Peyer's patch (tissue), 4 donors: ENCODE data around the gene CLDN6. TPM values are rescaled to one million over a fixed set of nuclear protein-coding genes. Genes with fewer than 3 reads are reported as not detected.
A peak's percentile ranks its signal among the peaks of the same experiment; 100 is the strongest.

Experiments
- DNase-seq, 3 donors: peaks; one replicate each; pipeline ENCODE4 v3.0.0-alpha.2; 2017 to 2019
- H3K27ac ChIP-seq, 4 donors: fragments of 200-600 bp; sonication (generic); one replicate each; pipeline ENCODE4 v1.5.1; 2016 to 2019
- H3K27me3 ChIP-seq, 2 donors: fragments of 200-600 bp; sonication (generic); one replicate each; pipeline ENCODE4 v1.5.1; 2019
- H3K36me3 ChIP-seq, 3 donors: fragments of 200-600 bp; sonication (generic); one replicate each; pipeline ENCODE4 v1.5.1; 2016 to 2019
- H3K4me1 ChIP-seq, 4 donors: fragments of 200-600 bp; sonication (generic); one replicate each; pipeline ENCODE4 v1.5.1; 2016 to 2019
- H3K4me3 ChIP-seq, 4 donors: fragments of 200-600 bp; sonication (generic); 1 replicate in 3 of 4; 2 replicates in 1 of 4; pipeline ENCODE4 v1.5.1; 2016 to 2019; ENCODE audit warnings: mild to moderate bottlenecking in 1 of 4
- H3K9me3 ChIP-seq, 4 donors: fragments of 200-600 bp; sonication (generic); one replicate each; pipeline ENCODE4 v1.5.1; 2016 to 2019; ENCODE audit warnings: mild to moderate bottlenecking in 1 of 4
- POLR2A ChIP-seq, 2 donors: fragments of 450-650 bp; IDR thresholded peaks; one replicate each; pipeline ENCODE4 v1.5.1; 2017; ENCODE audit warnings: antibody characterized with exemption in 2 of 2, mild to moderate bottlenecking in 2 of 2, moderate library complexity in 2 of 2
- total RNA-seq, 4 donors: library from RNA; depleted of rRNA; stranded (reverse); fragments of >200 nt; gene quantifications; one replicate each; pipeline ENCODE4 v1.1.0, GENCODE V29; 2016
- TF ChIP-seq, protein P1 (sequence below), 6 experiments: fragments of 450-650 bp in 4 of 6; fragments of 200-600 bp in 2 of 6; sonication (generic) in 1 of 6; IDR thresholded peaks; one replicate each; pipeline ENCODE4 v1.5.1; 2017 to 2019; ENCODE audit warnings: antibody characterized with exemption in 6 of 6, mild to moderate bottlenecking in 3 of 6, moderate library complexity in 1 of 6

CLDN6 gene
- total RNA-seq, 4 donors from 2014 or later: not detected

DNA sequence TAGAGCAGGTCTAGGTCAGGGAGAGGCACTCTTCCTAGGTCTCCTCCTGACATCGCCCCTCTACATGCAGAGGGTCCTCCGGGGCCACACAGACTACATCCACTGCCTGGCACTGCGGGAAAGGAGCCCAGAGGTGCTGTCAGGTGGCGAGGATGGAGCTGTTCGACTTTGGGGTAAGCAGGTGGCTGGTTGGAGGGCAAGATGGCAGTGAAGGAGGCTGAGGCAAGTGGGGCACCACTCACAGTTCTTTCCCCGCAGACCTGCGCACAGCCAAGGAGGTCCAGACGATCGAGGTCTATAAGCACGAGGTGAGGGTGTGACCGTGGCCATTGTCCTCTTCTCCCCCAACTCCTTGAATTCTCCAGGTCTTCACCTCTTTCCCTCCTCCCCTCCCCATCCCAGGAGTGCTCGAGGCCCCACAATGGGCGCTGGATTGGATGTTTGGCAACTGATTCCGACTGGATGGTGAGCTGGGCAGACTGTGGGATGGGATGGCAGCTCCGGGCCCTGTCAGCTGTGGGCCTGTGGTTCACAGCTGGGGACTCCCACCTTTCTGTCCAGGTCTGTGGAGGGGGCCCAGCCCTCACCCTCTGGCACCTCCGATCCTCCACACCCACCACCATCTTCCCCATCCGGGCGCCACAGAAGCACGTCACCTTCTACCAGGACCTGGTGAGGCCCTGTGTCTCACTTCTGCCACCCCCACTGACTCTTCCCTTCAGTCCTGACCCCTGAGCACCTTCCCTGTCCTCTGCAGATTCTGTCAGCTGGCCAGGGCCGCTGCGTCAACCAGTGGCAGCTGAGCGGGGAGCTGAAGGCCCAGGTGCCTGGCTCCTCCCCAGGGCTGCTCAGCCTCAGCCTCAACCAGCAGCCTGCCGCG is 8.9 kb upstream of the CLDN6 start:
- Histone ChIP-seq H3K36me3 (peaks cover 0 to 22% (median 0%) of the 10 kb centered on the region in 3 donors), H3K27me3 (no peaks in the 10 kb centered on the region), H3K4me1 (peaks cover 14 to 47% (median 22%) of the 10 kb centered on the region in 4 donors), H3K9me3 (no peaks in the 10 kb centered on the region), H3K4me3 (no peak overlapping the region), H3K27ac (no peak overlapping the region)
- TF ChIP-seq POLR2A (IDR thresholded peaks at IDR 0.05): no peak
- TF ChIP-seq, protein P1, sequence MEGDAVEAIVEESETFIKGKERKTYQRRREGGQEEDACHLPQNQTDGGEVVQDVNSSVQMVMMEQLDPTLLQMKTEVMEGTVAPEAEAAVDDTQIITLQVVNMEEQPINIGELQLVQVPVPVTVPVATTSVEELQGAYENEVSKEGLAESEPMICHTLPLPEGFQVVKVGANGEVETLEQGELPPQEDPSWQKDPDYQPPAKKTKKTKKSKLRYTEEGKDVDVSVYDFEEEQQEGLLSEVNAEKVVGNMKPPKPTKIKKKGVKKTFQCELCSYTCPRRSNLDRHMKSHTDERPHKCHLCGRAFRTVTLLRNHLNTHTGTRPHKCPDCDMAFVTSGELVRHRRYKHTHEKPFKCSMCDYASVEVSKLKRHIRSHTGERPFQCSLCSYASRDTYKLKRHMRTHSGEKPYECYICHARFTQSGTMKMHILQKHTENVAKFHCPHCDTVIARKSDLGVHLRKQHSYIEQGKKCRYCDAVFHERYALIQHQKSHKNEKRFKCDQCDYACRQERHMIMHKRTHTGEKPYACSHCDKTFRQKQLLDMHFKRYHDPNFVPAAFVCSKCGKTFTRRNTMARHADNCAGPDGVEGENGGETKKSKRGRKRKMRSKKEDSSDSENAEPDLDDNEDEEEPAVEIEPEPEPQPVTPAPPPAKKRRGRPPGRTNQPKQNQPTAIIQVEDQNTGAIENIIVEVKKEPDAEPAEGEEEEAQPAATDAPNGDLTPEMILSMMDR (IDR thresholded peaks at IDR 0.05): no peak
- peak in 1 of 3 donors; percentile 43 for DNase-seq

DNA sequence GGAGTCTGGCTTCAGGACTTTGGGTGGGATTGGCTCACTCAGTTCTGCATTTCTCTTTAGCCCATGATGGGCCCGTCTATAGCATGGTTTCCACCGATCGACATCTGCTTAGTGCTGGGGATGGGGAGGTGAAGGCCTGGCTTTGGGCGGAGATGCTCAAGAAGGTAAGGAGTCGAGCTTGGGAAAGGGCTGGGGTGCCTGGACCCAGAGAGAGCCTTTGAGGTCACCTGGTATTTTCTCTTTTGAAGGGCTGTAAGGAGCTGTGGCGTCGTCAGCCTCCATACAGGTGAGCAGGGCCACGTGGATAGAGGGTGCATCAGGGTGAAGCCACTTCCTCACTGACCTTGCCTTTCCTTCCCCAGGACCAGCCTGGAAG is 8.0 kb upstream of the CLDN6 start:
- Histone ChIP-seq H3K4me1 (peaks cover 14 to 55% (median 29%) of the 10 kb centered on the region in 4 donors), H3K9me3 (no peaks in the 10 kb centered on the region), H3K27me3 (no peaks in the 10 kb centered on the region), H3K27ac (no peak overlapping the region), H3K4me3 (no peak overlapping the region), H3K36me3 (peaks cover 0 to 22% (median 0%) of the 10 kb centered on the region in 3 donors)
- TF ChIP-seq, protein P1 (IDR thresholded peaks at IDR 0.05): no peak
- TF ChIP-seq POLR2A (IDR thresholded peaks at IDR 0.05): no peak
- DNase-seq: peak in 1 of 3 donors; percentile 32

DNA sequence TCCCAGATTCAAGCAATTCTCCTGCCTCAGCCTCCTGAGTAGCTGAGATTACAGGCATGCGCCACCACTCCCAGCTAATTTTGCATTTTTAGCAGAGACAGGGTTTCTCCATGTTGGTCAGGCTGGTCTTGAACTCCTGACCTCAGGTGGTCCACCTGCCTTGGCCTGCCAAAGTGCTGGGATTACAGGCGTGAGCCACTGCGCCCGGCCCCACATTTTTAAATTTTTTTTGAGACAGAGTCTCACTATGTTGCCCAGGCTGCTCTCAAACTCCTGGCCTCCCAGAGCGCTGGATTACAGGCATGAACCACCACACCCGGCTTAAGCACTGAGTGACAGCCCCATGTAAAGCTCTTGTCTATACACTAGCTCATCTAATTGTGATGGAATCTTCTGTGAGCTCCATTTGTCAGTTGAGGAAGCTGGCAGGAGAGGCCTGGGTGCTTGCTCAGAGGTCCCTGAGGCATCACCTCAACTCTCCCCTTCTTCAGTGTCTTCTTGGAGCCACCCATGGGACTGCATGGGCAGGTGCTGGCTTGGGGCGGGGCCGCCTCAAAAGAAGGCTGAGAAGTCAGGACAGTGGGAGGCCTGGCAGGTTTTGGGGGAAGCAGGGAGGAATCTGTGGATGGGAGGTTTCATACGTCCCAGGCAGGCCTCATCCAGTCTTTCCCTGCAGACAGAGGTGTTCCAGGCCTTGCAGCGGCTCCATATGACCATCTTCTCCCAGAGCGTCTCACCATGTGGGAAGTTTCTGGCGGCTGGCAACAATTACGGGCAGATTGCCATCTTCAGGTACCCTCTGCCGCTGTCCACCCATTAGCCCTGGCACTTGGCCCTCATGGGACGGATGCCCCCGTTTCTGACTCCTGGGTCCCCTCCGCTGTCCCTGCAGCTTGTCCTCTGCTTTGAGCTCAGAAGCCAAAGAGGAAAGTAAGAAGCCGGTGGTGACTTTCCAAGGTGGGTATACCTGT is 7.3 kb upstream of the CLDN6 start:
- H3K27me3 ChIP-seq: no peaks in the 10 kb centered on the region
- no peaks in the 10 kb centered on the region for H3K9me3 ChIP-seq
- peaks cover 14 to 58% (median 30%) of the 10 kb centered on the region in 4 donors for H3K4me1 ChIP-seq
- no peak overlapping the region for H3K4me3 ChIP-seq
- H3K36me3 ChIP-seq: peaks cover 0 to 20% (median 0%) of the 10 kb centered on the region in 3 donors
- no peak for TF ChIP-seq POLR2A (IDR thresholded peaks at IDR 0.05)
- TF ChIP-seq, protein P1 (IDR thresholded peaks at IDR 0.05): no peak
- peak in 1 of 3 donors; percentile 49 for DNase-seq
- no peak overlapping the region for H3K27ac ChIP-seq

DNA sequence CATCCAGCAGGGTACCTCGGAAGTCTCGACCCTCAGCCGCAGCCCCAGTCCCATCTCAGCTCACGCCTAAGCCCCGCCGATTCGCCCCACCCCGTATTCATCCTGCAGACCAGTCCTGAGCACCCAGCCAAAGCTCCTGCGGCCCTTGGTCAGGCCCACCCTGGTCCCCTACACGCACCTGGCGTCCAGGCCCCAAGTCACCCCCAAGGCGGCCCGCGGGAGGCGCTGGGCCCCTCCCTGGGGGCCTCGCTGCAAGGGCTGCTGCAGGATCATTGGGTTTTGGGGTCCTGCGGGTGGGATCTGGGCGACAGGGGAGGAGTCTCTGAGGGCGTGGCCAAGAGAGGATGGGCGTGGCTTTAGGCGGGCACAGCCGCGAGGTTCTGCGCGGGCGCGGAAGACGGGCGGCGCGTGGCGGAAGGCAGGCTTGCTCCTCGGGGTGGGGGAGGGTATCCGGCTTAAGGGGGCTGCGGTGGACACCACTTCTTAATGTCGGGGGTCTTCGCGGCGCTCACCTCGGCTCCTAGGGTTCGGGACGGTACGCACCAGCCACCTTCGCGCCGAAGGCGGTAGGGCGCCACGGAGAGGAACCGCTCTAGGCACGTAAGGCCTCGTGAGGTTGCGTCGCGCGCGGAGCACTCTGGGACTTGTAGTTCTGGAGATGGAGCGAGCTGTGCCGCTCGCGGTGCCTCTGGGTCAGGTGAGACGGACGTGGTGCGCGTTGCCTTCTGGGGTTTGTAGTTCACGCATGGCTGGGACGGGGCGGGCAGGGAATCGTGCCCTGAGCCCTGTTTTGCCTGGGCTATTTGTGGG is 5.9 kb upstream of the CLDN6 start, which contains the start of the genes HCFC1R1 and THOC6:
TSS of gene HCFC1R1 (minus strand) at position 274 of the 810 bp plus-strand sequence. CDS start at position 273, 1 bp downstream.
TSS of gene THOC6 (plus strand) at position 367 of the 810 bp plus-strand sequence. CDS start at position 659, 292 bp downstream.
- H3K4me1 ChIP-seq: peaks cover 14 to 55% (median 34%) of the 10 kb centered on the region in 4 donors
- peaks cover 0 to 18% (median 0%) of the 10 kb centered on the region in 3 donors for H3K36me3 ChIP-seq
- TF ChIP-seq, protein P1 (IDR thresholded peaks at IDR 0.05): peak in 1 of 6 experiments; percentile 14
- peak; percentile 74 to 78 for TF ChIP-seq POLR2A (IDR thresholded peaks at IDR 0.05)

More for the DNA sequence above, 5.9 kb upstream of the CLDN6 start, which contains the start of the genes HCFC1R1 and THOC6:
- Histone ChIP-seq H3K9me3 (no peaks in the 10 kb centered on the region), H3K27me3 (no peaks in the 10 kb centered on the region), H3K4me3 (peak within 1 kb of the TSS; percentile 60 to 78 (median 64)), H3K27ac (peak within 1 kb of the TSS; percentile 94 to 99 (median 96))
- peak; percentile 98 to 99 (median 98) for DNase-seq
